GM12872 (cell line): ENCODE results near the gene NES.

Experiments used
- CTCF ChIP-seq: IDR thresholded peaks from 3 replicates; pipeline ENCODE4 v1.5.1; 2011; ENCODE audit warnings: low read depth, mild to moderate bottlenecking, low read length, moderate library complexity; ENCODE audit not compliant: insufficient read depth

NES gene

GRCh38 chr1:156643778-156644092, 33.5 kb downstream of the NES start:
- no peak for TF ChIP-seq CTCF

- TF ChIP-seq CTCF: no peak
These were observed 34.0 kb downstream of the NES start for GRCh38 chr1:156643049-156643777.

GRCh38 chr1:156642265-156643048, 34.8 kb downstream of the NES start:
- TF ChIP-seq CTCF: no peak

GRCh38 chr1:156641761-156642264, 35.4 kb downstream of the NES start, which contains the start of gene BCAN:
TSS of gene BCAN (plus strand) at chr1:156642117. CDS start at chr1:156646055, 3,938 bp downstream.
- TF ChIP-seq CTCF: no peak

GRCh38 chr1:156640842-156641706, 36.1 kb downstream of the NES start:
- no peak for TF ChIP-seq CTCF

GRCh38 chr1:156639601-156640101, 37.6 kb downstream of the NES start:
- no peak for TF ChIP-seq CTCF
